Activated naive CD8-positive, alpha-beta T cell treated with anti-CD3 and anti-CD28 coated beads, Interleukin-2, amount 10 ng/mL, durations not matched to agents 7 days and 5 days (primary cell): ENCODE measurements around the gene ERFL. TPM values are rescaled to one million over a fixed set of nuclear protein-coding genes. Genes with fewer than 3 reads are reported as not detected.
"Not testable (repeated sequence)": the region's sequence is repeated elsewhere in the genome, so short reads cannot be mapped to it uniquely, and the experiment has no call there.

ENCODE experiments used
- ATAC-seq: fragments of 150-1000 bp; cut with Tn5 transposase; one replicate; pipeline ENCODE4 v1.10.0; 2021; ENCODE audit warnings: low read depth, moderate library complexity
- POLR2A ChIA-PET: fragments of 350-600 bp; sonication (Branson Sonifier 250); formaldehyde crosslinking; loops from one replicate; lab custom pipeline; 2021; ENCODE audit warnings: antibody characterized with exemption; lab: Charles Lee
- DNase-seq: peaks from one replicate; pipeline ENCODE4 v3.0.0; 2021
- H3K27ac Mint-ChIP-seq: one replicate; pipeline ENCODE4 v1.8.0; 2022; ENCODE audit warnings: mild to moderate bottlenecking, mixed read lengths
- H3K27me3 Mint-ChIP-seq: one replicate; pipeline ENCODE4 v1.8.0; 2022; ENCODE audit warnings: mild to moderate bottlenecking, moderate library complexity, mixed read lengths
- H3K36me3 Mint-ChIP-seq: one replicate; pipeline ENCODE4 v1.8.0; 2021; ENCODE audit warnings: mild to moderate bottlenecking, mixed read lengths
- H3K4me1 Mint-ChIP-seq: one replicate; pipeline ENCODE4 v1.8.0; 2021; ENCODE audit warnings: mixed read lengths
- H3K4me3 Mint-ChIP-seq: one replicate; pipeline ENCODE4 v1.8.0; 2022; ENCODE audit warnings: mild to moderate bottlenecking, moderate library complexity, mixed read lengths
- H3K9me3 Mint-ChIP-seq: one replicate; pipeline ENCODE4 v1.8.0; 2021; ENCODE audit warnings: mixed read lengths
- total RNA-seq, 2 experiments: library from RNA; stranded (reverse); gene quantifications; one replicate each; pipeline ENCODE4 v1.2.3, GENCODE V29; 2021

The ERFL gene
- total RNA-seq, 2 experiments from 2014 or later = 4.3 to 4.5 TPM

- ATAC-seq, DNase-seq, H3K36me3 Mint-ChIP-seq, H3K9me3 Mint-ChIP-seq, H3K4me3 Mint-ChIP-seq, H3K27ac Mint-ChIP-seq: not testable (repeated sequence)
- Mint-ChIP-seq H3K4me1 (peaks cover 26% of the 10 kb centered on the region), H3K27me3 (peaks cover 28% of the 10 kb centered on the region)
- POLR2A ChIA-PET = interaction anchor here (1.2 kb wide), 1 partner anchor 54 kb away, joined by 4 read pairs; no protein-coding TSS in a partner anchor
Observed at GRCh38 chr19:41939209-41939608, 11.0 kb upstream of the ERFL start.

- no peak overlapping the region for H3K4me3 Mint-ChIP-seq
- H3K4me1 Mint-ChIP-seq = peaks cover 33% of the 10 kb centered on the region
- peaks cover 32% of the 10 kb centered on the region for H3K27me3 Mint-ChIP-seq
- peak overlapping the region; percentile 23 for H3K27ac Mint-ChIP-seq
- ATAC-seq (no peak), DNase-seq (no peak)
- POLR2A ChIA-PET = interaction anchor here (1.2 to 1.5 kb wide), 4 partner anchors 8 to 78 kb away, joined by 3 to 5 read pairs (median 4); partner anchors contain the start of gene RPS19
- H3K36me3 Mint-ChIP-seq = no peaks in the 10 kb centered on the region
- no peaks in the 10 kb centered on the region for H3K9me3 Mint-ChIP-seq
Observed at GRCh38 chr19:41937525-41938468, 9.5 kb upstream of the ERFL start.

- no peak overlapping the region for H3K27ac Mint-ChIP-seq
- H3K9me3 Mint-ChIP-seq = no peaks in the 10 kb centered on the region
- no peak for ATAC-seq
- H3K36me3 Mint-ChIP-seq = no peaks in the 10 kb centered on the region
- no peak for DNase-seq
- peaks cover 33% of the 10 kb centered on the region for H3K4me1 Mint-ChIP-seq
- H3K4me3 Mint-ChIP-seq = no peak overlapping the region
- peaks cover 35% of the 10 kb centered on the region for H3K27me3 Mint-ChIP-seq
- POLR2A ChIA-PET = interaction anchor here (0.6 to 1.5 kb wide), 6 partner anchors 9 to 77 kb away, joined by 3 to 5 read pairs (median 4); partner anchors contain the start of gene RPS19
Observed at GRCh38 chr19:41936961-41937360, 8.7 kb upstream of the ERFL start.

GRCh38 chr19:41936416-41936850 is 8.2 kb upstream of the ERFL start:
- DNase-seq (no peak), ATAC-seq (no peak)
- Mint-ChIP-seq H3K27ac (no peak overlapping the region), H3K4me3 (no peak overlapping the region), H3K27me3 (peaks cover 33% of the 10 kb centered on the region), H3K9me3 (no peaks in the 10 kb centered on the region), H3K36me3 (no peaks in the 10 kb centered on the region), H3K4me1 (peaks cover 29% of the 10 kb centered on the region)
- POLR2A ChIA-PET = interaction anchor here (0.6 to 1.2 kb wide), 3 partner anchors 17 to 63 kb away, joined by 3 to 4 read pairs (median 3); no protein-coding TSS in a partner anchor

GRCh38 chr19:41935760-41936415 is 7.6 kb upstream of the ERFL start:
- no peak for ATAC-seq
- POLR2A ChIA-PET = interaction anchor here (0.6 to 1.2 kb wide), 3 partner anchors 61 to 381 kb away, joined by 3 to 7 read pairs (median 4); no protein-coding TSS in a partner anchor
- Mint-ChIP-seq H3K4me3 (no peak overlapping the region), H3K9me3 (no peaks in the 10 kb centered on the region), H3K27me3 (peaks cover 30% of the 10 kb centered on the region), H3K4me1 (peaks cover 29% of the 10 kb centered on the region), H3K36me3 (no peaks in the 10 kb centered on the region), H3K27ac (no peak overlapping the region)
- DNase-seq = no peak

GRCh38 chr19:41934849-41935374 is 6.7 kb upstream of the ERFL start:
- peak overlapping the region; percentile 64 for H3K27ac Mint-ChIP-seq
- POLR2A ChIA-PET = interaction anchor here (0.6 to 1.5 kb wide), 5 partner anchors 39 to 380 kb away, joined by 3 to 7 read pairs (median 3); no protein-coding TSS in a partner anchor

GRCh38 chr19:41933693-41934426 is 5.6 kb upstream of the ERFL start:
- peaks cover 35% of the 10 kb centered on the region for H3K4me1 Mint-ChIP-seq

More at GRCh38 chr19:41934849-41935374, 6.7 kb upstream of the ERFL start:
- Mint-ChIP-seq H3K4me3 (no peak overlapping the region), H3K36me3 (no peaks in the 10 kb centered on the region), H3K9me3 (no peaks in the 10 kb centered on the region), H3K4me1 (peaks cover 31% of the 10 kb centered on the region), H3K27me3 (peaks cover 27% of the 10 kb centered on the region)
- DNase-seq (peak; percentile 74), ATAC-seq (peak; percentile 75)

GRCh38 chr19:41932720-41933332 is 4.6 kb upstream of the ERFL start:
- Mint-ChIP-seq H3K9me3 (no peaks in the 10 kb centered on the region), H3K27ac (no peak overlapping the region)
- POLR2A ChIA-PET = interaction anchor here (1.0 kb wide), 1 partner anchor 73 kb away, joined by 3 read pairs; no protein-coding TSS in a partner anchor

More at GRCh38 chr19:41933693-41934426, 5.6 kb upstream of the ERFL start:
- Mint-ChIP-seq H3K27me3 (peaks cover 28% of the 10 kb centered on the region), H3K4me3 (no peak overlapping the region), H3K36me3 (peaks cover 4% of the 10 kb centered on the region), H3K27ac (peak overlapping the region; percentile 65), H3K9me3 (no peaks in the 10 kb centered on the region)
- DNase-seq (no peak), ATAC-seq (no peak)
- POLR2A ChIA-PET = interaction anchor here (0.7 to 1.5 kb wide), 4 partner anchors 38 to 73 kb away, joined by 3 to 7 read pairs (median 3); no protein-coding TSS in a partner anchor

GRCh38 chr19:41932259-41932719 is 4.0 kb upstream of the ERFL start:
- DNase-seq (no peak), ATAC-seq (no peak)
- H3K4me1 Mint-ChIP-seq = peaks cover 32% of the 10 kb centered on the region
- peaks cover 26% of the 10 kb centered on the region for H3K27me3 Mint-ChIP-seq
- H3K4me3 Mint-ChIP-seq = no peak overlapping the region
- POLR2A ChIA-PET = interaction anchor here (1.0 kb wide), 1 partner anchor 73 kb away, joined by 3 read pairs; no protein-coding TSS in a partner anchor
- H3K36me3 Mint-ChIP-seq = peaks cover 5% of the 10 kb centered on the region
- no peaks in the 10 kb centered on the region for H3K9me3 Mint-ChIP-seq
- no peak overlapping the region for H3K27ac Mint-ChIP-seq

More at GRCh38 chr19:41932720-41933332, 4.6 kb upstream of the ERFL start:
- ATAC-seq (no peak), DNase-seq (no peak)
- Mint-ChIP-seq H3K4me3 (no peak overlapping the region), H3K36me3 (peaks cover 5% of the 10 kb centered on the region), H3K27me3 (peaks cover 28% of the 10 kb centered on the region), H3K4me1 (peaks cover 35% of the 10 kb centered on the region)

- H3K27me3 Mint-ChIP-seq = peaks cover 18% of the 10 kb centered on the region
Observed at GRCh38 chr19:41930926-41931592, 2.8 kb upstream of the ERFL start.

GRCh38 chr19:41930322-41930722 is 2.1 kb upstream of the ERFL start:
- DNase-seq (no peak), ATAC-seq (no peak)
- no peak overlapping the region for H3K4me3 Mint-ChIP-seq
- peaks cover 15% of the 10 kb centered on the region for H3K27me3 Mint-ChIP-seq
- no peaks in the 10 kb centered on the region for H3K9me3 Mint-ChIP-seq
- peaks cover 5% of the 10 kb centered on the region for H3K36me3 Mint-ChIP-seq
- no peak overlapping the region for H3K27ac Mint-ChIP-seq
- peaks cover 25% of the 10 kb centered on the region for H3K4me1 Mint-ChIP-seq
- POLR2A ChIA-PET = interaction anchor here (1.0 to 1.9 kb wide), 3 partner anchors 15 to 67 kb away, joined by 3 to 4 read pairs (median 3); no protein-coding TSS in a partner anchor

More at GRCh38 chr19:41930926-41931592, 2.8 kb upstream of the ERFL start:
- H3K4me3 Mint-ChIP-seq = no peak overlapping the region
- H3K9me3 Mint-ChIP-seq = no peaks in the 10 kb centered on the region
- DNase-seq (no peak), ATAC-seq (no peak)
- peaks cover 5% of the 10 kb centered on the region for H3K36me3 Mint-ChIP-seq
- POLR2A ChIA-PET = interaction anchor here (1.0 to 1.9 kb wide), 2 partner anchors 14 to 59 kb away, joined by 3 to 4 read pairs; no protein-coding TSS in a partner anchor
- H3K4me1 Mint-ChIP-seq = peaks cover 27% of the 10 kb centered on the region
- no peak overlapping the region for H3K27ac Mint-ChIP-seq
